Stomach (tissue), 9 donors: Measurements from ENCODE around the gene CHTOP. TPM values are rescaled to one million over a fixed set of nuclear protein-coding genes. Genes with fewer than 3 reads are reported as not detected.
A peak's percentile ranks its signal among the peaks of the same experiment; 100 is the strongest.

ENCODE experiments used
- DNase-seq, 2 donors: peaks; one replicate each; pipeline versions ENCODE4 v3.0.0 to v3.0.0-alpha.2; 2013 to 2019
- H3K27ac ChIP-seq, 5 donors: fragments of 200-600 bp in 4 of 5; sonication (generic) in 4 of 5; one replicate each; pipeline ENCODE4 v1.5.1; 2013 to 2019; ENCODE audit warnings: mild to moderate bottlenecking in 1 of 5, moderate library complexity in 1 of 5
- H3K27me3 ChIP-seq, 3 donors: fragments of 200-600 bp; sonication (generic); one replicate each; pipeline ENCODE4 v1.5.1; 2017 to 2019; ENCODE audit warnings: mixed run types in 1 of 3
- H3K36me3 ChIP-seq, 4 donors: fragments of 200-600 bp; sonication (generic); 1 replicate in 3 of 4; 2 replicates in 1 of 4; pipeline ENCODE4 v1.5.1; 2016 to 2019
- H3K4me1 ChIP-seq, 4 donors: fragments of 200-600 bp; sonication (generic); one replicate each; pipeline ENCODE4 v1.5.1; 2016 to 2019
- H3K4me3 ChIP-seq, 4 donors: fragments of 200-600 bp; sonication (generic) in 3 of 4; one replicate each; pipeline ENCODE4 v1.5.1; 2016 to 2019; ENCODE audit warnings: mild to moderate bottlenecking in 1 of 4
- H3K9me3 ChIP-seq, 4 donors: fragments of 200-600 bp; sonication (generic); one replicate each; pipeline ENCODE4 v1.5.1; 2016 to 2019
- CTCF ChIP-seq, 7 experiments: fragments of 450-650 bp in 4 of 7; fragments of 200-600 bp in 3 of 7; sonication (generic) in 3 of 7; IDR thresholded peaks; one replicate each; pipeline ENCODE4 v1.5.1; 2016 to 2019; ENCODE audit warnings: antibody characterized with exemption in 7 of 7, control low read depth in 2 of 7, mild to moderate bottlenecking in 1 of 7
- EP300 ChIP-seq: sonication (generic); formaldehyde crosslinking; IDR thresholded peaks from one replicate; pipeline ENCODE4 v1.6.1; 2017; ENCODE audit warnings: antibody characterized with exemption
- POLR2A ChIP-seq, 4 donors: fragments of 450-650 bp; IDR thresholded peaks; one replicate each; pipeline ENCODE4 v1.6.1; 2016; ENCODE audit warnings: antibody characterized with exemption in 4 of 4, control low read depth in 2 of 4, mild to moderate bottlenecking in 1 of 4, moderate library complexity in 1 of 4
- POLR2AphosphoS5 ChIP-seq, 3 donors: sonication (generic); formaldehyde crosslinking; IDR thresholded peaks; one replicate each; pipeline ENCODE4 v1.6.1; 2016; ENCODE audit warnings: antibody characterized with exemption in 3 of 3
- WGBS, 5 donors: extraction: QIAGEN DNeasy Blood & Tissue Kit in 3 of 5; methylation state at CpG; one replicate each; pipeline versions ENCODE4 v1.1.5 to v1.1.7; 2013 to 2018; 5-methylcytosine and 5-hydroxymethylcytosine counted together
- intact Hi-C: fragments of 100-400 bp; cut with DNase I; formaldehyde crosslinking; loops from one replicate; pipeline ENCODE4 v1.15.1; 2023; ENCODE audit warnings: low total_unique reads
- polyA plus RNA-seq, 3 donors: library from polyadenylated mRNA; stranded (reverse); fragments of 200-250 nt; gene quantifications; one replicate each; pipeline ENCODE4 v1.2.3, GENCODE V29; 2013
- total RNA-seq, 5 donors: library from RNA; depleted of rRNA; stranded (reverse); fragments of >200 nt; gene quantifications; one replicate each; pipeline versions ENCODE4 v1.1.0 to v1.2.3, GENCODE V29; 2014 to 2016
- donor health status: healthy with polysubstance abuse.
- donor health status: Bipolar disorder and iron deficiency.
- donor health status: healthy.

Gene CHTOP
- total and polyA plus RNA-seq, 8 donors: 21.7 to 111 (median 49.6) TPM

- DNase-seq: peak; percentile 63 to 83
- Histone ChIP-seq H3K36me3 (peaks cover 0 to 16% (median 2%) of the 10 kb centered on the region in 4 donors), H3K9me3 (no peaks in the 10 kb centered on the region), H3K4me1 (peaks cover 23 to 38% (median 27%) of the 10 kb centered on the region in 4 donors), H3K27ac (peak overlapping the region; percentile 14 to 77 (median 41)), H3K27me3 (peaks cover 0 to 44% (median 35%) of the 10 kb centered on the region in 3 donors), H3K4me3 (peak overlapping the region; percentile 42 to 65 (median 56))
- intact Hi-C loops: no loop called here
- no peak for TF ChIP-seq POLR2AphosphoS5 (IDR thresholded peaks at IDR 0.05)
- peak in 5 of 7 experiments; percentile 75 to 91 (median 87) for TF ChIP-seq CTCF (IDR thresholded peaks at IDR 0.05)
- 1 to 4% (median 1%) methylated on average over 29 of the region's 29 CpGs for WGBS, 5 donors
Observed at GRCh38 chr1:153677718-153678518, 44.1 kb downstream of the CHTOP start.

DNA sequence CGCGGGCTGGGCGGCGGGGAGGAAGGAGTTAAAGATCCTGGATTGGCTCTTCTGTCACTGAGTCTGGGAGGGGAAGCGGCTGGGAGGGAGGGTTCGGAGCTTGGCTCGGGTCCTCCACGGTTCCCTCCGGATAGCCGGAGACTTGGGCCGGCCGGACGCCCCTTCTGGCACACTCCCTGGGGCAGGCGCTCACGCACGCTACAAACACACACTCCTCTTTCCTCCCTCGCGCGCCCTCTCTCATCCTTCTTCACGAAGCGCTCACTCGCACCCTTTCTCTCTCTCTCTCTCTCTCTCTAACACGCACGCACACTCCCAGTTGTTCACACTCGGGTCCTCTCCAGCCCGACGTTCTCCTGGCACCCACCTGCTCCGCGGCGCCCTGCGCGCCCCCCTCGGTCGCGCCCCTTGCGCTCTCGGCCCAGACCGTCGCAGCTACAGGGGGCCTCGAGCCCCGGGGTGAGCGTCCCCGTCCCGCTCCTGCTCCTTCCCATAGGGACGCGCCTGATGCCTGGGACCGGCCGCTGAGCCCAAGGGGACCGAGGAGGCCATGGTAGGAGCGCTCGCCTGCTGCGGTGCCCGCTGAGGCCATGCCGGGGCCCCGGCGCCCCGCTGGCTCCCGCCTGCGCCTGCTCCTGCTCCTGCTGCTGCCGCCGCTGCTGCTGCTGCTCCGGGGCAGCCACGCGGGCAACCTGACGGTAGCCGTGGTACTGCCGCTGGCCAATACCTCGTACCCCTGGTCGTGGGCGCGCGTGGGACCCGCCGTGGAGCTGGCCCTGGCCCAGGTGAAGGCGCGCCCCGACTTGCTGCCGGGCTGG is 44.9 kb downstream of the CHTOP start, which contains the start of gene NPR1:
Gene NPR1 (plus strand): TSS at position 170 of the 818 bp plus-strand sequence. CDS start 421 bp downstream, at position 591.
- Histone ChIP-seq H3K9me3 (no peaks in the 10 kb centered on the region), H3K36me3 (peaks cover 0 to 21% (median 3%) of the 10 kb centered on the region in 4 donors), H3K27ac (peak within 1 kb of the TSS; percentile 33 to 77 (median 45)), H3K4me1 (peaks cover 23 to 39% (median 27%) of the 10 kb centered on the region in 4 donors), H3K4me3 (peak within 1 kb of the TSS; percentile 42 to 65 (median 56)), H3K27me3 (peaks cover 0 to 44% (median 35%) of the 10 kb centered on the region in 3 donors)
- DNase-seq: peak; percentile 40 to 81
- TF ChIP-seq POLR2AphosphoS5 (IDR thresholded peaks at IDR 0.05) (no peak), EP300 (no peak), CTCF (IDR thresholded peaks at IDR 0.05) (no peak), POLR2A (IDR thresholded peaks at IDR 0.05) (no peak)
- whole genome bisulfite sequencing, 5 donors: 1% methylated on average over 55 to 78 of the region's 78 CpGs
- intact Hi-C loops: no loop called here

- peaks cover 23 to 44% (median 27%) of the 10 kb centered on the region in 4 donors for H3K4me1 ChIP-seq
- H3K36me3 ChIP-seq: peaks cover 0 to 21% (median 3%) of the 10 kb centered on the region in 4 donors
- peaks cover 0 to 44% (median 35%) of the 10 kb centered on the region in 3 donors for H3K27me3 ChIP-seq
- 3 to 6% (median 3%) methylated on average over 26 to 73 of the region's 73 CpGs for WGBS, 5 donors
- TF ChIP-seq CTCF (IDR thresholded peaks at IDR 0.05): peak in 3 of 7 experiments; percentile 4 to 16 (median 4)
- TF ChIP-seq POLR2A (IDR thresholded peaks at IDR 0.05): no peak
- peak overlapping the region; percentile 42 to 65 (median 56) for H3K4me3 ChIP-seq
- H3K27ac ChIP-seq: peak overlapping the region in 3 of 5 donors; percentile 45 to 77 (median 61)
- H3K9me3 ChIP-seq: no peaks in the 10 kb centered on the region
- intact Hi-C loops: loop anchor here (5.0 kb wide), 1 partner anchor 68 kb away; no protein-coding TSS in a partner anchor
- peak in 1 of 2 donors; percentile 69 for DNase-seq
Observed at GRCh38 chr1:153679337-153680119, 45.7 kb downstream of the CHTOP start.
